H9 (cell line): Measurements from ENCODE around the gene JARID2. TPM values are rescaled to one million over a fixed set of nuclear protein-coding genes. Genes with fewer than 3 reads are reported as not detected.

Source experiments
- DNase-seq: peaks from one replicate; pipeline ENCODE4 v3.0.0-alpha.2; 2017
- H2AFZ ChIP-seq: one replicate; pipeline ENCODE4 v1.6.1; 2013; ENCODE audit warnings: mild to moderate bottlenecking, low read length, control low read depth, moderate library complexity
- H2AK5ac ChIP-seq: 2 replicates; pipeline ENCODE4 v1.6.1; 2013; ENCODE audit warnings: low read length, control low read depth, mixed read lengths; ENCODE audit not compliant: insufficient read length
- H2BK120ac ChIP-seq: one replicate; pipeline ENCODE4 v1.6.1; 2013; ENCODE audit warnings: low read depth, mild to moderate bottlenecking, low read length, control low read depth, inconsistent platforms; ENCODE audit not compliant: poor library complexity, severe bottlenecking
- H2BK12ac ChIP-seq: 2 replicates; pipeline ENCODE4 v1.6.1; 2013; ENCODE audit warnings: low read length, control low read depth, mixed read lengths, low read depth; ENCODE audit not compliant: insufficient read length
- H2BK15ac ChIP-seq: 2 replicates; pipeline ENCODE4 v1.6.1; 2013; ENCODE audit warnings: low read depth, low read length, control low read depth
- H2BK20ac ChIP-seq: one replicate; pipeline ENCODE4 v1.6.1; 2013; ENCODE audit warnings: low read depth, mild to moderate bottlenecking, low read length, control low read depth, inconsistent platforms; ENCODE audit not compliant: poor library complexity, severe bottlenecking
- H2BK5ac ChIP-seq: 2 replicates; pipeline ENCODE4 v1.6.1; 2013; ENCODE audit warnings: low read length, control low read depth, mixed read lengths; ENCODE audit not compliant: insufficient read length
- H3K14ac ChIP-seq: 2 replicates; pipeline ENCODE4 v1.6.1; 2013; ENCODE audit warnings: low read length, control low read depth; ENCODE audit not compliant: insufficient read depth
- H3K18ac ChIP-seq: 2 replicates; pipeline ENCODE4 v1.6.1; 2013; ENCODE audit warnings: low read depth, mild to moderate bottlenecking, mixed read lengths, low read length, control low read depth; ENCODE audit not compliant: insufficient read length
- H3K23ac ChIP-seq: 2 replicates; pipeline ENCODE4 v1.6.1; 2013; ENCODE audit warnings: low read length, control low read depth, mixed read lengths, low read depth; ENCODE audit not compliant: insufficient read length
- H3K23me2 ChIP-seq: 2 replicates; pipeline ENCODE4 v1.6.1; 2013; ENCODE audit warnings: low read depth, mild to moderate bottlenecking, mixed read lengths, low read length, control low read depth; ENCODE audit not compliant: insufficient read length, poor library complexity, severe bottlenecking
- H3K27ac ChIP-seq: 2 replicates; pipeline ENCODE4 v1.5.1; 2013; ENCODE audit warnings: low read length, control low read depth, mixed read lengths, low read depth; ENCODE audit not compliant: insufficient read length
- H3K27me3 ChIP-seq: 2 replicates; pipeline ENCODE4 v1.6.1; 2013; ENCODE audit warnings: low read length, control low read depth, inconsistent platforms; ENCODE audit not compliant: insufficient read depth
- H3K4ac ChIP-seq: 2 replicates; pipeline ENCODE4 v1.6.1; 2013; ENCODE audit warnings: low read depth, mild to moderate bottlenecking, control low read depth, inconsistent platforms, low read length, moderate library complexity
- H3K4me1 ChIP-seq: 2 replicates; pipeline ENCODE4 v1.6.1; 2013; ENCODE audit warnings: low read length, control low read depth, inconsistent platforms; ENCODE audit not compliant: insufficient read depth
- H3K4me2 ChIP-seq: 2 replicates; pipeline ENCODE4 v1.6.1; 2013; ENCODE audit warnings: low read length, control low read depth, mixed read lengths; ENCODE audit not compliant: insufficient read length, insufficient read depth
- H3K56ac ChIP-seq: 2 replicates; pipeline ENCODE4 v1.6.1; 2013; ENCODE audit warnings: low read depth, mild to moderate bottlenecking, mixed read lengths, low read length, control low read depth; ENCODE audit not compliant: insufficient read length
- H3K79me1 ChIP-seq: 2 replicates; pipeline ENCODE4 v1.6.1; 2013; ENCODE audit warnings: low read depth, mild to moderate bottlenecking, moderate library complexity, low read length, control low read depth, inconsistent platforms; ENCODE audit not compliant: insufficient read depth, poor library complexity, severe bottlenecking
- H3K79me2 ChIP-seq: 2 replicates; pipeline ENCODE4 v1.6.1; 2013; ENCODE audit warnings: low read length, control low read depth, inconsistent platforms; ENCODE audit not compliant: insufficient read depth
- H3K9ac ChIP-seq: 2 replicates; pipeline ENCODE4 v1.6.1; 2013; ENCODE audit warnings: low read length, control low read depth, mixed read lengths; ENCODE audit not compliant: insufficient read length; ENCODE audit errors: extremely low read depth
- H3K9me3 ChIP-seq: one replicate; pipeline ENCODE4 v1.6.1; 2013; ENCODE audit warnings: low read depth, low read length, inconsistent platforms; ENCODE audit not compliant: control insufficient read depth
- H3T11ph ChIP-seq: one replicate; pipeline ENCODE4 v1.6.1; 2013; ENCODE audit warnings: mild to moderate bottlenecking, low read length, control low read depth, inconsistent platforms
- H4K20me1 ChIP-seq: one replicate; pipeline ENCODE4 v1.6.1; 2013; ENCODE audit not compliant: control insufficient read depth, insufficient read length, insufficient read depth
- H4K5ac ChIP-seq: 2 replicates; pipeline ENCODE4 v1.6.1; 2013; ENCODE audit warnings: low read depth, mild to moderate bottlenecking, mixed read lengths, low read length, control low read depth; ENCODE audit not compliant: insufficient read length
- H4K8ac ChIP-seq: replicated peaks from 2 replicates; pipeline ENCODE4 v1.6.1; 2013; ENCODE audit warnings: low read length, control low read depth, mixed read lengths, low read depth; ENCODE audit not compliant: insufficient read length
- H4K91ac ChIP-seq: 2 replicates; pipeline ENCODE4 v1.6.1; 2013; ENCODE audit warnings: low read depth, mild to moderate bottlenecking, moderate library complexity, mixed read lengths, low read length, control low read depth; ENCODE audit not compliant: insufficient read length
- H3K27ac Mint-ChIP-seq, 3 experiments: 2 replicates in 2 of 3; 3 replicates in 1 of 3; pipeline ENCODE4 v1.8.0; 2020 to 2021; ENCODE audit warnings: mixed read lengths in 3 of 3, mild to moderate bottlenecking in 1 of 3, moderate library complexity in 1 of 3
- H3K27me3 Mint-ChIP-seq: 2 replicates; pipeline ENCODE4 v1.8.0; 2021; ENCODE audit warnings: low read depth, mild to moderate bottlenecking, moderate library complexity, mixed read lengths
- H3K36me3 Mint-ChIP-seq, 3 experiments: 2 replicates in 2 of 3; 3 replicates in 1 of 3; pipeline ENCODE4 v1.8.0; 2020 to 2021; ENCODE audit warnings: low read depth in 3 of 3, mixed read lengths in 3 of 3; ENCODE audit not compliant: insufficient read depth in 1 of 3
- H3K4me1 Mint-ChIP-seq, 2 experiments: 2 replicates each; pipeline ENCODE4 v1.8.0; 2020; ENCODE audit warnings: mixed read lengths in 2 of 2
- H3K4me3 Mint-ChIP-seq, 2 experiments: 2 replicates in 1 of 2; 3 replicates in 1 of 2; pipeline ENCODE4 v1.8.0; 2020 to 2021; ENCODE audit warnings: mild to moderate bottlenecking in 2 of 2, mixed read lengths in 2 of 2, moderate library complexity in 1 of 2
- H3K9me3 Mint-ChIP-seq, 2 experiments: 2 replicates in 1 of 2; 3 replicates in 1 of 2; pipeline ENCODE4 v1.8.0; 2020; ENCODE audit warnings: mild to moderate bottlenecking in 2 of 2, mixed read lengths in 2 of 2, moderate library complexity in 1 of 2
- WGBS: extraction: QIAGEN DNeasy Blood & Tissue Kit; methylation state at CpG from one replicate; pipeline ENCODE4 v1.1.7; 2013; ENCODE audit warnings: missing lambda C conversion rate, low lambda C conversion rate, mixed read lengths; ENCODE audit not compliant: insufficient read length; ENCODE audit errors: extremely low coverage; 5-methylcytosine and 5-hydroxymethylcytosine counted together
- total RNA-seq: library from RNA; stranded (reverse); gene quantifications from 2 replicates; pipeline ENCODE4 v1.2.1, GENCODE V29; 2021
- TF ChIP-seq, protein P1 (sequence below): fragments of 200-600 bp; sonication (generic); conservative IDR thresholded peaks from 3 replicates; pipeline ENCODE4 v1.8.0; 2021; ENCODE audit warnings: antibody characterized with exemption, mild to moderate bottlenecking

The JARID2 gene
- total RNA-seq, 1 experiment from 2014 or later: 174 TPM

- no peaks in the 10 kb centered on the region for H4K20me1 ChIP-seq
- peaks cover 28% of the 10 kb centered on the region for H3K4me1 ChIP-seq
- no peak overlapping the region for H2BK12ac ChIP-seq
- H3K23me2 ChIP-seq: no peaks in the 10 kb centered on the region
- no peak overlapping the region for H2AFZ ChIP-seq
- H3K36me3 Mint-ChIP-seq: peaks cover 0 to 2% (median 0%) of the 10 kb centered on the region in 3 experiments; a peak in 2 of 7 replicates
- TF ChIP-seq, protein P1, sequence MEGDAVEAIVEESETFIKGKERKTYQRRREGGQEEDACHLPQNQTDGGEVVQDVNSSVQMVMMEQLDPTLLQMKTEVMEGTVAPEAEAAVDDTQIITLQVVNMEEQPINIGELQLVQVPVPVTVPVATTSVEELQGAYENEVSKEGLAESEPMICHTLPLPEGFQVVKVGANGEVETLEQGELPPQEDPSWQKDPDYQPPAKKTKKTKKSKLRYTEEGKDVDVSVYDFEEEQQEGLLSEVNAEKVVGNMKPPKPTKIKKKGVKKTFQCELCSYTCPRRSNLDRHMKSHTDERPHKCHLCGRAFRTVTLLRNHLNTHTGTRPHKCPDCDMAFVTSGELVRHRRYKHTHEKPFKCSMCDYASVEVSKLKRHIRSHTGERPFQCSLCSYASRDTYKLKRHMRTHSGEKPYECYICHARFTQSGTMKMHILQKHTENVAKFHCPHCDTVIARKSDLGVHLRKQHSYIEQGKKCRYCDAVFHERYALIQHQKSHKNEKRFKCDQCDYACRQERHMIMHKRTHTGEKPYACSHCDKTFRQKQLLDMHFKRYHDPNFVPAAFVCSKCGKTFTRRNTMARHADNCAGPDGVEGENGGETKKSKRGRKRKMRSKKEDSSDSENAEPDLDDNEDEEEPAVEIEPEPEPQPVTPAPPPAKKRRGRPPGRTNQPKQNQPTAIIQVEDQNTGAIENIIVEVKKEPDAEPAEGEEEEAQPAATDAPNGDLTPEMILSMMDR: no peak
- no peak overlapping the region for H3K9ac ChIP-seq
- no peak overlapping the region for H4K5ac ChIP-seq
- no peak for DNase-seq
- no peak overlapping the region for H3K56ac ChIP-seq
- H3T11ph ChIP-seq: no peak overlapping the region
- no peak overlapping the region for H3K14ac ChIP-seq
- H4K8ac ChIP-seq: no peak overlapping the region
- no peak overlapping the region for H4K91ac ChIP-seq
- peaks cover 27 to 37% of the 10 kb centered on the region in 2 experiments for H3K4me1 Mint-ChIP-seq
- H3K27ac ChIP-seq: no peak overlapping the region
- no peak overlapping the region for H3K23ac ChIP-seq
- H2AK5ac ChIP-seq: no peak overlapping the region
- no peak overlapping the region for H3K4me2 ChIP-seq
- no peak overlapping the region for H3K27ac Mint-ChIP-seq
- no peaks in the 10 kb centered on the region for H3K9me3 ChIP-seq
- H3K9me3 Mint-ChIP-seq: no peaks in the 10 kb centered on the region
- no peak overlapping the region for H3K4ac ChIP-seq
- no peak overlapping the region for H3K18ac ChIP-seq
- no peaks in the 10 kb centered on the region for H3K27me3 Mint-ChIP-seq
- H3K79me1 ChIP-seq: no peaks in the 10 kb centered on the region
- no peak overlapping the region for H2BK120ac ChIP-seq
- H3K79me2 ChIP-seq: peaks cover 93% of the 10 kb centered on the region
- no peak overlapping the region for H2BK20ac ChIP-seq
- H3K4me3 Mint-ChIP-seq: no peak overlapping the region
- no peak overlapping the region for H2BK5ac ChIP-seq
- no CpG with 5 or more reads among the region's 3 CpGs for WGBS
- no peak overlapping the region for H2BK15ac ChIP-seq
- H3K27me3 ChIP-seq: no peaks in the 10 kb centered on the region
These were observed 115.3 kb downstream of the JARID2 start for GRCh38 chr6:15361197-15361596.
